Stimulated activated CD8-positive, alpha-beta memory T cell treated with anti-CD3 and anti-CD28 coated beads, Interleukin-7, amount 100 ng/mL, for 48 hours (primary cell): ENCODE measurements around the gene HMGN4.
"Not testable (repeated sequence)": the region's sequence is repeated elsewhere in the genome, so short reads cannot be mapped to it uniquely, and the experiment has no call there.

Experiments
- DNase-seq, 2 donors: peaks; one replicate each; pipeline ENCODE4 v3.0.0-alpha.2; 2020; ENCODE audit warnings: low read depth in 1 of 2; ENCODE audit errors: extremely low read depth in 1 of 2

Gene HMGN4

GRCh38 chr6:26521600-26522391 is 16.4 kb upstream of the HMGN4 start:
- peak; percentile 52 to 69 for DNase-seq

GRCh38 chr6:26522486-26523228 is 15.5 kb upstream of the HMGN4 start:
- DNase-seq, result not testable (repeated sequence)

- not testable (repeated sequence) for DNase-seq
These were observed 13.9 kb upstream of the HMGN4 start for GRCh38 chr6:26524314-26524713.

GRCh38 chr6:26524722-26525370 is 13.3 kb upstream of the HMGN4 start:
- no peak for DNase-seq

DNA sequence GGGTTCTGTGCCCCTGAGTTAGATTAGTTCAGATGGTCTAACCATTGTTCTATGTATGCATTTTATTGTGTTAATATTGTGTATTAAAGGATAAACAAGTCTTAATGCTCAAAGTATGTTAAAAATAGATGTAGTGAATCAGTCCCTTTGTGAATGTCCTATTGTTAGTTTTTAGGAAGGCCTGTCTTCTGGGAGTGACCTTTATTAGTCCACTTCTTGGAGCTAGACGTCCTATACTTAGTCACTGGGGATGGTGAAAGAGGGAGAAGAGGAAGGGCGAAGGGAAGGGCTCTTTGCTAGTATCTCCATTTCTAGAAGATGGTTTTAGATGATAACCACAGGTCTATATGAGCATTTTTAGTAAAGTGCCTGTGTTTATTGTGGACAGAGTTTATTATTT is 12.3 kb upstream of the HMGN4 start:
- no peak for DNase-seq

- DNase-seq, result no peak
These were observed 11.2 kb upstream of the HMGN4 start for GRCh38 chr6:26526928-26527327.

- DNase-seq, result no peak
These were observed 8.0 kb upstream of the HMGN4 start for GRCh38 chr6:26530203-26530602.

GRCh38 chr6:26531897-26532296 is 6.3 kb upstream of the HMGN4 start:
- DNase-seq, result no peak

- peak; percentile 84 to 86 for DNase-seq
These were observed 5.3 kb upstream of the HMGN4 start for GRCh38 chr6:26532699-26533531.

DNA sequence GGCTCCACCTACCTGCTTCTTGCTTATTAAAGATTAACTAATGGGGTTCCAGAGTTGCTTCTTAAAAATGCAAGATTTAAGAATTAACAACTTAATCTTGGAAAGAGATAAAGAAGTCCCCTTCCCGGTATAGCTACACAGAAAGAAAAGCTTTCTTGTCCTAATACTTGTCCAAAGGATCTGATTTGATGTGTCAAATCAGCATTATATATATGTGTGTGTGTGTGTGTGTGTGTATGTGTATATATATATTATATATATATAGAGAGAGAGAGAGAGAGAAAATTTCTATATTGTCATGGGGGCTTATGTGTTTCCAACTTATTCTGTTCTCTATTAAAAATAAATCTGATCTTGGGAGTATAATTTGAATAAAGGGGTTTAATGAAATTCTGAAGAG is 4.6 kb upstream of the HMGN4 start:
- no peak for DNase-seq

DNA sequence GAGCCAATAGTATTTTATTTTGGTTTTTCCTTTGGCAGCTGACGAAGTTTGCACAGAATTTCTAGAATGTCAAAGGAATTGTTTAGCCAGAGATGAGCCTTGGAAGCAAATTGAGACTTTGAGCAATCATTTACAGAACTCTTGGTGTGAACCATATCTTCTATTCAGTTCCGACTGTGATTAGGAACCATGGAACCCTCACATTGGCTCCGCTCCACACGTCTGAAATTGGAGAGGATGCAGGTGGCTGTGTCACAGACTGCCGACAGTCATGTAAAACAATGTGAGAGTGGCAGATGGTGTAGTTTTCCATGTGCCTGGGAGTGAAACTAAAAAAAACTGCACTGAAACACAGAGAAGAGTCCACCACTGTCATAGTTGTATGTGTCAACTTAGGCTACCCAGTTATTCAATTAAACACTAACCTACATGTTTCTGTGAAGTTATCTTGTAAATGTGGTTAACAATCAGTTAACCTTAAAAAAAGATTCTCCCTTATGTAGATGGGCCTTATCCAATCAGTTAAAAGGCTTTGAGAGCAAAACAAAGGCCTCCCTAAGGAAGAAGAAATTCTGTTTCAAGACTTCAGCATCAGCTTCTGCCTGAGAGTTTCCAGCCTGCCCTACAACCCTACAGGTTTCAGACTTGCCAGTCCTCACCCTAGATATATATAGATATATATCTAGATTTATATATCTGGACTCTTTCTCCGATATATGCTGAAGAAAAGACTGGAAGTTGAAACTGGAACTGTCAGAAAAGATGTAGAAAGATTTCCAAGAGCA is 3.3 kb upstream of the HMGN4 start:
- no peak for DNase-seq

DNA sequence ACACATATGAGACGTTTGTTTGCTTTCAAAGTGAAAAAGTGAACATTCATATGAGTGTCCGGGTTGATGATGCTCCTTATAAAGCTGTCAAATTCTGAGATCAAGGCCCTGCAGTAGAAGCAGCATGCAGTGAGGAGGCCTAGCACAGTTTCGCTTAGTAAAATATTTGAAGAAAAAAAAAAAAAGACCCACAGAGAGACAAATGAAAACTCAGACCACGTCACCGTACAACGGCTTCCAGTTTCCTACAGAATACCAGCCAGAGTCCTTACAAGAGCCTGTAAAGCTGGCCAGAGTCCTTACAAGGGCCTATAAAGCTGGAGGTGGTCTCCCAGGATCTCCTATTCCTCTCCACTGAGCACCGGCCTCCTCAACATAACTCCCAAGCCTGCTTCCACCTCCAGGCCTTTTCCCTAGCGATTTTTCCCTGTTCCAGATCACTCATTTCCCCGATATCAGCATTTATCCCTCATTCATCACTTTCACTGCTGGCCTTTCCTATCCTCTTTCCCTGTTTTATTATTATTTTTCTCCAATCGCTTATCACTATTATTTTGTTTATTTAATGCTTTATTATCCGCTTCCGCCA is 1.5 kb upstream of the HMGN4 start:
- peak in 1 of 2 donors; percentile 33 for DNase-seq

DNA sequence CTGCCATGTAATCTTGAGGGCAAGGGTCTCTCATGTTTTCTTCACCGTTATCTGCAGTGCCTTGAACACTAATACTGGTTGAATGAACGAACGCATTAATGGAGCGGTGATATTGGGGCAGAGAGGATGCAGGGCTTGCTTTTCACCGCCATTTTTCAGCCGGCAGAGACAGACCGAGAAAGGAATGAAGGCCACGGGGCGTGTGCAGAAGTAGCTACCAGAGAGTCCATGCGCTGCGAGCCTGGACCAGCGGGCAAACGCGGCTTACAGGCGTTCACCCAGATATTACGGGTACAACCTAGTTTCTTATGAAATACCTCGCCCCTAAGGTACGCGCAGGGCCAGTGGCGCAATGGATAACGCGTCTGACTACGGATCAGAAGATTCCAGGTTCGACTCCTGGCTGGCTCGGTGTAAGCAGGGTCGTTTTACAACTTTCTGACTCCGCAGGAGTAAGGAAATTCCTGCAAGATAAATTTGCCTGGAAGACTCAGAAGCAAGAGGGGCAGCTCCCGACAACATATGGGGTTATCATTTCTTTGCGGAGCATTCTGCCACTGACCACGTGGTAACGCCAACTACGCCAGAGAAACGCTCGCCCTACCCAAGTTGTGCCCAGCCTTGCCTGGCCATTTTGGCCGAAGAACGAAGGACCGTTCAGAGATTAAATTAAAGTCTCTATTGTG is 863 bp upstream of the HMGN4 start:
- DNase-seq, result peak; percentile 82 to 86

GRCh38 chr6:26538572-26538902 is 371 bp downstream of the HMGN4 start:
- DNase-seq, result no peak

GRCh38 chr6:26539071-26539615 is 977 bp downstream of the HMGN4 start:
- no peak for DNase-seq

- no peak for DNase-seq
These were observed 3.4 kb downstream of the HMGN4 start for GRCh38 chr6:26541579-26541978.

DNA sequence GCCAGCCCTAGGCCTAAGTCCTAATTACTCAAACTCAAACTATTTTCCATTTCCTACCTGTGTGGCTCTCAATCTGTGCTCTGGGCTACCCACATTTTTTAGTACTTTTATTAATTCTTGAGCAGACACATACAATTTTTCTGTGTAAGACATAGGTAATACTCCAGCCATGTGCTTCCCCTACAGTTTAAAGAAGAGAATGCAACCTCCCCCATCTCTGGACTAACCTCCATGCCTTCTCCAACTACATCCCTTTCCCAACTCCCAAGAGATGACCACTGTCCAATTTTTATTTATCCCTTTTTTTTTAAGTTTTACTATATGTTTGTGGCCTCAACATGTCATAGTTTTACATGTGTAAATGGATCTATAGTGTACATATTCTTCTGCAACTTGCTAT is 5.8 kb downstream of the HMGN4 start:
- DNase-seq, result no peak

GRCh38 chr6:26544473-26544872 is 6.3 kb downstream of the HMGN4 start:
- no peak for DNase-seq

DNA sequence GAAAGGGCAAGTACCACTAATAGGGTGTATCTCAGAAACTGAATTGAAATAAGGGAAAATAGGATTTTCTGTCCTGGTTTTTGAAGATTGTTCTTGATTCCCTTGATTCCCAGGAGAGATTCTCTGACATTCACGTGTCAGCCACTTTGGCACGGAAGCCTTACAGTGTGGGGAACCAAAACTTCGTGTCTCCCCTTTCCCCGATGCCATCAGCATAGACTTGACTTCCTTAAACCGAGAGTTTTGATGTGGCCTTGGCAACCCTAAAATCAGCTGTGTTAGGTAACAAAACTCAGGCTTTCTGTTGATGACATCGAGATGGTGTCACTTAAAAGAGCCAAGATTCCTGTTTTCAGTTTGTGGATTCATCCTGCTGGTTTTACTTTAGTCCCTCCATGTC is 7.5 kb downstream of the HMGN4 start:
- no peak for DNase-seq
